ENCODE results near the gene C1orf116. TPM values are rescaled to one million over a fixed set of nuclear protein-coding genes. Genes with fewer than 3 reads are reported as not detected.

Gene C1orf116
- polyA plus RNA-seq, 1 of the 3 experiments (the other 2 are of a cell fraction): 0.02 TPM

DNA sequence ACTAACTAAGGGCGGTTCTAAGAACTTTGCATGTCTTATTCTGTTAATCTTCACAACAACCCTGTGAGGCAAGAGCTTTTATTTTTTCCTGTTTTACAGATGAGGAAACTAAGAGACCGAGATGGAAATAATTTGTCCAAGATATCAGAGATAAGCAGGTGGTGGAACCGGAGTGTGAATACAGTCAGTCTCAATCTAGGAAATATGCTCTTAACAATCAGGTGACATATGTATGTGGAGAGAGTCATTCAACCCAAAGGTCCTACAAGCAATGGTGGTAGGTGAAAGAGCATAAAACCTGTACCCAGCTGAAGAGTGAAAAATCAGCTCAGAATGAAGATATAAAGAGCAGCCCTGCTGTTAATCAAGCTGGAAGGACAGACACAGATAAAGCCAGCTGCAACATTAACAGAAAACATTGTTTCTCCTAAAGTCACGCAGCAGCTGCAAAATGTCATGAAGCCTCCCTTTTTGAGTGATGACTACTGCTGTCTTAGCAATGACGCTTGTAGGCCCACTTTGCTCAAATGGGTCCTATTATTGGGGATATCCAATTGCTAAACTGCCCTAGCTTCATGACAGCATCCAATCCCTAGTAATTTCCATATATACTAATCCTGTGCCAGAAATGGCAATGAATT, 31.8 kb downstream of the C1orf116 start:
- no peaks in the 10 kb centered on the region for H3K79me2 ChIP-seq (ENCODE audit: insufficient read depth)
- no peak overlapping the region for H3K4me3 ChIP-seq (ENCODE audit: low read depth in 2 of 2, low read length in 1 of 2)
- H3K4me1 ChIP-seq (ENCODE audit: control insufficient read depth in 1 of 2, insufficient read depth in 2 of 2, low read depth in 1 of 2, low read length in 1 of 2): peaks cover 0 to 5% of the 10 kb centered on the region in 2 experiments; a peak in 1 of 4 replicates
- TF ChIP-seq RCOR1 (IDR thresholded peaks at IDR 0.05; ENCODE audit: low read length) (no peak), EP300 (IDR thresholded peaks at IDR 0.05; ENCODE audit: borderline replicate concordance in 1 of 2, low read depth in 1 of 2, low read length in 1 of 2) (no peak)
- H3K9me3 ChIP-seq: no peaks in the 10 kb centered on the region
- H3K27me3 ChIP-seq (ENCODE audit: insufficient read depth): no peaks in the 10 kb centered on the region; the same call in 1 of the 2 replicates
- no peak for DNase-seq
- H4K20me1 ChIP-seq (ENCODE audit: insufficient read depth): no peaks in the 10 kb centered on the region
- no peak overlapping the region for H3K4me2 ChIP-seq
- H3F3A ChIP-seq (replicated peaks; ENCODE audit: insufficient read depth): no peaks in the 10 kb centered on the region
- H3K36me3 ChIP-seq (replicated peaks in 1 of 2; ENCODE audit: control insufficient read depth in 1 of 2, insufficient read depth in 2 of 2, low read length in 1 of 2): no peaks in the 10 kb centered on the region
- H3K9ac ChIP-seq: no peak overlapping the region
- CTCF ChIA-PET: interaction anchor here (0.6 kb wide), 1 partner anchor 368 kb away, joined by 3 read pairs; no protein-coding TSS in a partner anchor
- WGBS (ENCODE audit: low lambda C conversion rate): 34% methylated on average over 5 of the region's 5 CpGs
- H3K27ac ChIP-seq (ENCODE audit: low read depth in 2 of 2, low read length in 1 of 2): no peak overlapping the region
- H2AFZ ChIP-seq (ENCODE audit: low read depth): no peak overlapping the region
- H3K9me2 ChIP-seq: no peaks in the 10 kb centered on the region
- POLR2A ChIA-PET: no interaction called here

DNA sequence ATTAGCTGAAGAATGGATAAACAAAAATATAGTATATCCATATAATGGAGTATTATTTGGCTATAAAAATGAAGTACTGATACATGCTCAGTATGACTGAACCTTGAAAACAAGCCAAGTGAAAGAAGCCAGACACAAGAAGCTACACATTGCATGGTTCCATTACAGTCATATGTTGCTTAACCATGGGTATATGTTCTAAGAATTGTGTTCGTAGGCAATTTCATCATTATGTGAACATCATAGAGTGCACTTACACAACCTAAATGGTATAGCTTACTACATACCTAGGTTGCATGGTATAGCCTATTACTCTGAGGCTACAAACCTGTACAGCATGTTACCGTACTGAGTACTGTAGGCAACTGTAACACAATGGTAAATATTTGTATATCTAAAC, 33.7 kb downstream of the C1orf116 start:
- Histone ChIP-seq H3F3A (replicated peaks; ENCODE audit: insufficient read depth) (no peaks in the 10 kb centered on the region), H3K27me3 (ENCODE audit: insufficient read depth) (peaks cover 9% of the 10 kb centered on the region; the same call in 1 of the 2 replicates), H3K9me2 (no peaks in the 10 kb centered on the region), H2AFZ (ENCODE audit: low read depth) (no peak overlapping the region), H3K27ac (ENCODE audit: low read depth in 2 of 2, low read length in 1 of 2) (no peak overlapping the region), H3K79me2 (ENCODE audit: insufficient read depth) (no peaks in the 10 kb centered on the region), H3K4me3 (ENCODE audit: low read depth in 2 of 2, low read length in 1 of 2) (no peak overlapping the region), H4K20me1 (ENCODE audit: insufficient read depth) (no peaks in the 10 kb centered on the region), H3K9me3 (no peaks in the 10 kb centered on the region), H3K36me3 (replicated peaks in 1 of 2; ENCODE audit: control insufficient read depth in 1 of 2, insufficient read depth in 2 of 2, low read length in 1 of 2) (no peaks in the 10 kb centered on the region), H3K4me2 (no peak overlapping the region), H3K4me1 (ENCODE audit: control insufficient read depth in 1 of 2, insufficient read depth in 2 of 2, low read depth in 1 of 2, low read length in 1 of 2) (no peaks in the 10 kb centered on the region), H3K9ac (no peak overlapping the region)
- ChIA-PET CTCF (no interaction called here), POLR2A (no interaction called here)
- no peak for TF ChIP-seq RCOR1 (IDR thresholded peaks at IDR 0.05; ENCODE audit: low read length)
- TF ChIP-seq ELF1 (IDR thresholded peaks at IDR 0.05): no peak
- no peak for TF ChIP-seq NFIC (IDR thresholded peaks at IDR 0.05; ENCODE audit: borderline replicate concordance)
- no peak for TF ChIP-seq SMC3 (IDR thresholded peaks at IDR 0.05; ENCODE audit: low read depth, low read length)
- no peak for TF ChIP-seq GATA2 (CRISPR knock-in tag; IDR thresholded peaks at IDR 0.05)
- TF ChIP-seq, protein P1, sequence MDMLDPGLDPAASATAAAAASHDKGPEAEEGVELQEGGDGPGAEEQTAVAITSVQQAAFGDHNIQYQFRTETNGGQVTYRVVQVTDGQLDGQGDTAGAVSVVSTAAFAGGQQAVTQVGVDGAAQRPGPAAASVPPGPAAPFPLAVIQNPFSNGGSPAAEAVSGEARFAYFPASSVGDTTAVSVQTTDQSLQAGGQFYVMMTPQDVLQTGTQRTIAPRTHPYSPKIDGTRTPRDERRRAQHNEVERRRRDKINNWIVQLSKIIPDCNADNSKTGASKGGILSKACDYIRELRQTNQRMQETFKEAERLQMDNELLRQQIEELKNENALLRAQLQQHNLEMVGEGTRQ (IDR thresholded peaks at IDR 0.05; ENCODE audit: borderline replicate concordance, low read depth, low read length): no peak
- no peak for TF ChIP-seq NRF1 (IDR thresholded peaks at IDR 0.05; ENCODE audit: low read depth, low read length)
- no peak for TF ChIP-seq MEF2A (IDR thresholded peaks at IDR 0.05; ENCODE audit: borderline replicate concordance, low read depth)
- TF ChIP-seq RAD21 (IDR thresholded peaks at IDR 0.05; ENCODE audit: low read length): no peak
- TF ChIP-seq, protein P2, sequence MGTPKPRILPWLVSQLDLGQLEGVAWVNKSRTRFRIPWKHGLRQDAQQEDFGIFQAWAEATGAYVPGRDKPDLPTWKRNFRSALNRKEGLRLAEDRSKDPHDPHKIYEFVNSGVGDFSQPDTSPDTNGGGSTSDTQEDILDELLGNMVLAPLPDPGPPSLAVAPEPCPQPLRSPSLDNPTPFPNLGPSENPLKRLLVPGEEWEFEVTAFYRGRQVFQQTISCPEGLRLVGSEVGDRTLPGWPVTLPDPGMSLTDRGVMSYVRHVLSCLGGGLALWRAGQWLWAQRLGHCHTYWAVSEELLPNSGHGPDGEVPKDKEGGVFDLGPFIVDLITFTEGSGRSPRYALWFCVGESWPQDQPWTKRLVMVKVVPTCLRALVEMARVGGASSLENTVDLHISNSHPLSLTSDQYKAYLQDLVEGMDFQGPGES (IDR thresholded peaks at IDR 0.05; ENCODE audit: low read depth, low read length): no peak
- no peak for TF ChIP-seq CHD2 (IDR thresholded peaks at IDR 0.05; ENCODE audit: low read length, partially characterized antibody)
- no peak for TF ChIP-seq TEAD4 (IDR thresholded peaks at IDR 0.05; ENCODE audit: borderline replicate concordance, insufficient read depth)
- TF ChIP-seq POLR2AphosphoS5 (IDR thresholded peaks at IDR 0.05; ENCODE audit: low read depth, low read length): no peak
- TF ChIP-seq TAF1 (IDR thresholded peaks at IDR 0.05; ENCODE audit: borderline replicate concordance, low read depth, low read length): no peak
- TF ChIP-seq, protein P3, sequence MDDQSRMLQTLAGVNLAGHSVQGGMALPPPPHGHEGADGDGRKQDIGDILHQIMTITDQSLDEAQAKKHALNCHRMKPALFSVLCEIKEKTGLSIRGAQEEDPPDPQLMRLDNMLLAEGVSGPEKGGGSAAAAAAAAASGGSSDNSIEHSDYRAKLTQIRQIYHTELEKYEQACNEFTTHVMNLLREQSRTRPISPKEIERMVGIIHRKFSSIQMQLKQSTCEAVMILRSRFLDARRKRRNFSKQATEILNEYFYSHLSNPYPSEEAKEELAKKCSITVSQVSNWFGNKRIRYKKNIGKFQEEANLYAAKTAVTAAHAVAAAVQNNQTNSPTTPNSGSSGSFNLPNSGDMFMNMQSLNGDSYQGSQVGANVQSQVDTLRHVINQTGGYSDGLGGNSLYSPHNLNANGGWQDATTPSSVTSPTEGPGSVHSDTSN (IDR thresholded peaks at IDR 0.05): no peak
- no peak for TF ChIP-seq TCF12 (IDR thresholded peaks at IDR 0.05)
- TF ChIP-seq, protein P4, sequence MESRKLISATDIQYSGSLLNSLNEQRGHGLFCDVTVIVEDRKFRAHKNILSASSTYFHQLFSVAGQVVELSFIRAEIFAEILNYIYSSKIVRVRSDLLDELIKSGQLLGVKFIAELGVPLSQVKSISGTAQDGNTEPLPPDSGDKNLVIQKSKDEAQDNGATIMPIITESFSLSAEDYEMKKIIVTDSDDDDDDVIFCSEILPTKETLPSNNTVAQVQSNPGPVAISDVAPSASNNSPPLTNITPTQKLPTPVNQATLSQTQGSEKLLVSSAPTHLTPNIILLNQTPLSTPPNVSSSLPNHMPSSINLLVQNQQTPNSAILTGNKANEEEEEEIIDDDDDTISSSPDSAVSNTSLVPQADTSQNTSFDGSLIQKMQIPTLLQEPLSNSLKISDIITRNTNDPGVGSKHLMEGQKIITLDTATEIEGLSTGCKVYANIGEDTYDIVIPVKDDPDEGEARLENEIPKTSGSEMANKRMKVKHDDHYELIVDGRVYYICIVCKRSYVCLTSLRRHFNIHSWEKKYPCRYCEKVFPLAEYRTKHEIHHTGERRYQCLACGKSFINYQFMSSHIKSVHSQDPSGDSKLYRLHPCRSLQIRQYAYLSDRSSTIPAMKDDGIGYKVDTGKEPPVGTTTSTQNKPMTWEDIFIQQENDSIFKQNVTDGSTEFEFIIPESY (IDR thresholded peaks at IDR 0.05; ENCODE audit: borderline replicate concordance, low read depth): no peak
- no peak for TF ChIP-seq MXI1 (IDR thresholded peaks at IDR 0.05; ENCODE audit: low read depth, low read length)
- 48% methylated on average over 2 of the region's 2 CpGs for WGBS (ENCODE audit: low lambda C conversion rate)
- no peak for DNase-seq

All from SK-N-SH (cell line).